Activated T-cell treated with anti-CD3 and anti-CD28 coated beads, Interleukin-2, amount 50 U/mL, for 24 hours (primary cell): Measurements from ENCODE around the gene DNAH1.
"Not testable (repeated sequence)": the region's sequence is repeated elsewhere in the genome, so short reads cannot be mapped to it uniquely, and the experiment has no call there.

Experiments
- DNase-seq: peaks from one replicate; pipeline ENCODE4 v3.0.0-alpha.2; 2020
- H3K27ac Mint-ChIP-seq: 2 replicates; pipeline ENCODE4 v1.8.0; 2020; ENCODE audit warnings: mild to moderate bottlenecking, mixed read lengths
- H3K27me3 Mint-ChIP-seq: 2 replicates; pipeline ENCODE4 v1.8.0; 2020; ENCODE audit warnings: mixed read lengths
- H3K36me3 Mint-ChIP-seq: 2 replicates; pipeline ENCODE4 v1.8.0; 2020; ENCODE audit warnings: low read depth, mixed read lengths
- H3K4me1 Mint-ChIP-seq: 2 replicates; pipeline ENCODE4 v1.8.0; 2020; ENCODE audit warnings: low read depth, mixed read lengths
- H3K4me3 Mint-ChIP-seq: 2 replicates; pipeline ENCODE4 v1.8.0; 2020; ENCODE audit warnings: mild to moderate bottlenecking, moderate library complexity, mixed read lengths
- H3K9me3 Mint-ChIP-seq: 2 replicates; pipeline ENCODE4 v1.8.0; 2020; ENCODE audit warnings: mixed read lengths

Gene DNAH1

GRCh38 chr3:52283306-52283705, 32.8 kb upstream of the DNAH1 start:
- no peaks in the 10 kb centered on the region for H3K27me3 Mint-ChIP-seq
- H3K4me3 Mint-ChIP-seq, result peak overlapping the region; percentile 15
- H3K27ac Mint-ChIP-seq, result peak overlapping the region; percentile 83
- no peak for DNase-seq
- no peaks in the 10 kb centered on the region for H3K9me3 Mint-ChIP-seq
- H3K36me3 Mint-ChIP-seq, result peaks cover 66% of the 10 kb centered on the region
- H3K4me1 Mint-ChIP-seq, result peaks cover 64% of the 10 kb centered on the region

- not testable (repeated sequence) for H3K27me3 Mint-ChIP-seq, H3K9me3 Mint-ChIP-seq, H3K4me3 Mint-ChIP-seq
- peaks cover 66% of the 10 kb centered on the region for H3K4me1 Mint-ChIP-seq
- H3K27ac Mint-ChIP-seq, result peak overlapping the region; percentile 55
- peaks cover 59% of the 10 kb centered on the region for H3K36me3 Mint-ChIP-seq
- peak; percentile 27 for DNase-seq
Observed at GRCh38 chr3:52284051-52284450, 32.1 kb upstream of the DNAH1 start.

DNA sequence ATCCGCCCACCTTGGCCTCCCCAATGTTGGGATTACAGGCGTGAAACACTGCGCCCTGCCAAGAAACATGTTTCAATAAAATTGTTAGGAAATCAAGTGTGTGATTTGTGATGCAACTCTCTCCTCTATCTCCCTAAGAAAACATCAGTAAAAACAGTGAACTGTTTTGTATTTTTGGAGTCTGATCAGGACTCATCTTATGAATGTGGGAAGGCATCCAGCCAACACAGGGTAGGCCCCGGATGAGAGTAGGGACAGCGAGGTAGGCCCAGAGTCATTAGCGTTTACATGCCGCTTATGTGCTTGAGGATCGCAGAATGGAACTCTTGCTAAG, 29.4 kb upstream of the DNAH1 start:
- H3K9me3 Mint-ChIP-seq, result no peaks in the 10 kb centered on the region
- H3K27ac Mint-ChIP-seq, result peak overlapping the region; percentile 100
- H3K4me1 Mint-ChIP-seq, result peaks cover 53% of the 10 kb centered on the region
- no peak for DNase-seq
- H3K27me3 Mint-ChIP-seq, result no peaks in the 10 kb centered on the region
- peak overlapping the region; percentile 99 for H3K4me3 Mint-ChIP-seq
- peaks cover 49% of the 10 kb centered on the region for H3K36me3 Mint-ChIP-seq

DNA sequence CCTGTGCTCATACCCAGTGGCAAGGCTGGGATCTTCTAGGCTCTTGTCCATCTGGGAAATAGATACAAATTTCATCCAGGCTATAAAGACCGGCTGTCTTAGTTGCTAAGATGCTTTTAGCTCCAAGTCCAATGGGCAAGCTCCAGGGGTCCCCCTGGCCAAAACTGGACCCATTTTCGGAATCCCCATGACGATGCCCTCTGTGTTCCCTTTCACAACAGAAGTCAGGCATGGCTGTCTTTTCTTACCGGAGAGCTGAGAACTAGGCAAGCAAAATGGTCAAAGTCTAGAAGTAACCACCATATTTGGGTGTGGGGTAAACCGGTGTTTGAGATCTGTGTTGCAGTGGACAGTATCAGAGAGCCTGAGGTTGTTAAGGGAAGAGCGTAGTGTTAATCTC, 27.4 kb upstream of the DNAH1 start:
- no peaks in the 10 kb centered on the region for H3K9me3 Mint-ChIP-seq
- DNase-seq, result no peak
- no peaks in the 10 kb centered on the region for H3K27me3 Mint-ChIP-seq
- peaks cover 55% of the 10 kb centered on the region for H3K36me3 Mint-ChIP-seq
- peak overlapping the region; percentile 100 for H3K27ac Mint-ChIP-seq
- peaks cover 36% of the 10 kb centered on the region for H3K4me1 Mint-ChIP-seq
- H3K4me3 Mint-ChIP-seq, result peak overlapping the region; percentile 99

GRCh38 chr3:52289338-52289746, 26.8 kb upstream of the DNAH1 start:
- DNase-seq, result no peak
- Mint-ChIP-seq H3K4me3 (no peak overlapping the region), H3K36me3 (peaks cover 55% of the 10 kb centered on the region), H3K27ac (no peak overlapping the region), H3K4me1 (peaks cover 31% of the 10 kb centered on the region), H3K9me3 (no peaks in the 10 kb centered on the region), H3K27me3 (no peaks in the 10 kb centered on the region)

GRCh38 chr3:52289747-52290595, 26.1 kb upstream of the DNAH1 start:
- Mint-ChIP-seq H3K4me3 (no peak overlapping the region), H3K27ac (no peak overlapping the region)

GRCh38 chr3:52290596-52291507, 25.3 kb upstream of the DNAH1 start:
- Mint-ChIP-seq H3K36me3 (peaks cover 60% of the 10 kb centered on the region), H3K9me3 (no peaks in the 10 kb centered on the region), H3K27me3 (no peaks in the 10 kb centered on the region), H3K4me1 (peaks cover 24% of the 10 kb centered on the region), H3K27ac (no peak overlapping the region), H3K4me3 (no peak overlapping the region)
- DNase-seq, result no peak

More at GRCh38 chr3:52289747-52290595, 26.1 kb upstream of the DNAH1 start:
- H3K9me3 Mint-ChIP-seq, result no peaks in the 10 kb centered on the region
- DNase-seq, result no peak
- H3K27me3 Mint-ChIP-seq, result no peaks in the 10 kb centered on the region
- peaks cover 58% of the 10 kb centered on the region for H3K36me3 Mint-ChIP-seq
- H3K4me1 Mint-ChIP-seq, result peaks cover 28% of the 10 kb centered on the region

- peaks cover 62% of the 10 kb centered on the region for H3K36me3 Mint-ChIP-seq
- no peak overlapping the region for H3K27ac Mint-ChIP-seq
- H3K4me3 Mint-ChIP-seq, result no peak overlapping the region
- peaks cover 21% of the 10 kb centered on the region for H3K4me1 Mint-ChIP-seq
- no peaks in the 10 kb centered on the region for H3K9me3 Mint-ChIP-seq
- DNase-seq, result peak; percentile 57
- no peaks in the 10 kb centered on the region for H3K27me3 Mint-ChIP-seq
Observed at GRCh38 chr3:52291508-52292181, 24.5 kb upstream of the DNAH1 start.

DNA sequence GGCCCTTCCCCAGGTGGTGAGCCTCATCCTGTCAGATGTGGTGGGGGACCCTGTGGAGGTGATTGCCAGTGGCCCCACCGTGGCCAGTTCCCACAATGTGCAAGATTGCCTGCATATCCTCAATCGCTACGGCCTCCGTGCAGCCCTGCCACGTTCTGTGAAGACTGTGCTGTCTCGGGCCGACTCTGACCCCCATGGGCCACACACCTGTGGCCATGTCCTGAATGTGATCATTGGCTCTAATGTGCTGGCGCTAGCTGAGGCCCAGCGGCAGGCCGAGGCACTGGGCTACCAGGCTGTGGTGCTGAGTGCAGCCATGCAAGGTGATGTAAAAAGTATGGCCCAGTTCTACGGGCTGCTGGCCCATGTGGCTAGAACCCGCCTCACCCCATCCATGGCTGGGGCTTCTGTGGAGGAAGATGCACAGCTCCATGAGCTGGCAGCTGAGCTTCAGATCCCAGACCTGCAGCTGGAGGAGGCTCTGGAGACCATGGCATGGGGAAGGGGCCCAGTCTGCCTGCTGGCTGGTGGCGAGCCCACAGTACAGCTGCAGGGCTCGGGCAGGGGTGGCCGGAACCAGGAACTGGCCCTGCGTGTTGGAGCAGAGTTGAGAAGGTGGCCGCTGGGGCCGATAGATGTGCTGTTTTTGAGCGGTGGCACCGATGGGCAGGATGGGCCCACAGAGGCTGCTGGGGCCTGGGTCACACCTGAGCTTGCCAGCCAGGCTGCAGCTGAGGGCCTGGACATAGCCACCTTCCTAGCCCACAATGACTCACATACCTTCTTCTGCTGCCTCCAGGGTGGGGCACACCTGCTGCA, 23.7 kb upstream of the DNAH1 start:
- Mint-ChIP-seq H3K4me1 (peaks cover 17% of the 10 kb centered on the region), H3K9me3 (no peaks in the 10 kb centered on the region), H3K4me3 (no peak overlapping the region), H3K27me3 (no peaks in the 10 kb centered on the region), H3K36me3 (peaks cover 55% of the 10 kb centered on the region), H3K27ac (no peak overlapping the region)
- no peak for DNase-seq

DNA sequence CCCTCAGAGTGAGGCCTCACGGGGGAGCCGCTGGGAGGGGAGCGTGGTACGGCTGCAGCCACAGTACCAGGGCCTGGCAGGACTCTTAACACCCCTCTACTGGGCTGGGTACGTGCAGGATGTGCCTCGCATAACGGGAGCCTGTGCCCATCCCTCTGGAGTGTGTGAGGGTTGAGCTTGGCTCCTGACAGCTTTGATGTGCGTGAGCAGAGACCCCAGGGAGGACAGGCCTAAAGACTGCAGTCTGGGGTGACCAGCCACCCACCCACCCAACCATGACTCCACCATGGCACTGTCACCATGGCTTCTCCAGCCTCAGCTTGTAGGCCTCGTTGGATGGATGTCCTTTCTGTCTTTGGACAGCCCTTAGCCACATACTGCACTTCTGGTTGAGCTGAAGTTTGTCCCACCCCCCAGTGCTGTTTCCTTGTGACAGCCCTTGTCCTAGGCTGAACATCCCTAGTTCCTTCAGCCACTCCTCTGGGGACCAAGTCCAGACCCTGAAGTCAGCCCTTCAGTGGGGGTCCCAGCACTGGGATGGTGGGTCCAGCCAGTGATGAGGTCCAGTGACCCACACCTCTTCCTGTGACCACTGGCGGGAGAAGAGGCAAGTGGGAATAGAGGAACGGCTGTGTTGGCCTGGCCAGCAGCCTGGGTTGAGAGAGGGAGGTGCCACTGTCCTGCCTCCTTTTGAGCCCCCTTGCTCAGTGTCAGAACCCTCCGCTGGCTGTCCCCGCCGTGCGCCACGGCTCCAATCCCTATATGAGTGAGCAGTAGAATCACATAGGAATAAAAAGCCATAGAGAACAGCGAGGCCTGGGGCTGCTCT, 22.4 kb upstream of the DNAH1 start:
- peaks cover 49% of the 10 kb centered on the region for H3K36me3 Mint-ChIP-seq
- H3K27me3 Mint-ChIP-seq, result no peaks in the 10 kb centered on the region
- peaks cover 14% of the 10 kb centered on the region for H3K4me1 Mint-ChIP-seq
- no peak overlapping the region for H3K27ac Mint-ChIP-seq
- DNase-seq, result no peak
- H3K4me3 Mint-ChIP-seq, result no peak overlapping the region
- no peaks in the 10 kb centered on the region for H3K9me3 Mint-ChIP-seq

DNA sequence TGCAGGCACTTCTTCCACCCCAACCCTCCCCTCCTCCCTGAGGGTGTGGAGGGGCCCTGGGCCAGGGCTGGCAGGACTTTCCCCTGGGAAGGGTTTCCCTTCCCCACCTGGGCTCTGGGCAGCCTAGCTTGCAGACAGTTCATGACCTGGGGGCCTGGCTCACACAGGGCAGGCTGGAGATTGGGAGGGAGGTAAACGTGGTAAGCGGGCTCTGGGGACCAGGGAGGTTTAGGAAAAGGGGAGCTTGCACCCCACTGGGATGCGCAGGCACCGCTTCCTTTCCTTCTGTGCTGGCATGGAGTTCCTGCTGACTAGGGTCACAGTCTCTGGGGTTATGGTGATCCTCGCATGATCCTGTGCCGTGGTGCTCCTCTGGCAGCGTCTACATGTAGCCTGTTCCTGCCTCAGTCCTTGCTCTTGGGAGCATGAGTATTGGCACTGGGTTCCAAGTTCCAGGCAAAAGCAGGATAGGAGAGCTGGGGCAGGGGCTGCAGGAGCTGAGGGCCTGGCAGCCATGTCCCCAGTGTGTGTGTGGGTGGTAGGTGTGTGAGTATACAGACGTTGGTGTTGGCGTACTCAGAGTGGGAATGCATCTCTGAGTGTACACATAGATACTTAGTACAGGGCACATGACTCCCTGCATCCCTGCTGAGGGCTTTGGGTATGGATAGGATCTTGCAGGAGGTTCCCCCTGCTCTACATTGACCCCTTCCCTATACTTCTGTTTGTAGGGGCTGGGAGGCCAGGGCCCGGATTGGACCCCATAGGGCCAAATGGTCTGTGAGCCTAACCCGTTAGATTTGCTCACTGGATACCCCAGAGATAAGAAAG, 21.6 kb upstream of the DNAH1 start:
- peaks cover 49% of the 10 kb centered on the region for H3K36me3 Mint-ChIP-seq
- no peak for DNase-seq
- H3K27ac Mint-ChIP-seq, result no peak overlapping the region
- H3K9me3 Mint-ChIP-seq, result no peaks in the 10 kb centered on the region
- H3K27me3 Mint-ChIP-seq, result no peaks in the 10 kb centered on the region
- H3K4me3 Mint-ChIP-seq, result no peak overlapping the region
- H3K4me1 Mint-ChIP-seq, result peaks cover 9% of the 10 kb centered on the region

GRCh38 chr3:52295671-52296208, 20.4 kb upstream of the DNAH1 start:
- DNase-seq, result no peak
- Mint-ChIP-seq H3K9me3 (no peaks in the 10 kb centered on the region), H3K27ac (no peak overlapping the region), H3K4me3 (no peak overlapping the region), H3K27me3 (no peaks in the 10 kb centered on the region), H3K4me1 (peaks cover 5% of the 10 kb centered on the region), H3K36me3 (peaks cover 46% of the 10 kb centered on the region)
